ENCODE data around the gene RBMY1B.
"Not testable (repeated sequence)": the region's sequence is repeated elsewhere in the genome, so short reads cannot be mapped to it uniquely, and the experiment has no call there.

Gene RBMY1B

GRCh38 chrY:21511038-21511437 is at the start of gene RBMY1B:
Gene RBMY1B (plus strand): TSS chrY:21511338. CDS start chrY:21513351, 2,013 bp downstream.
- DNase-seq: not testable (repeated sequence)

- not testable (repeated sequence) for DNase-seq
Measured at GRCh38 chrY:21462915-21463314, 48.2 kb upstream of the RBMY1B start.

GRCh38 chrY:21482967-21483366 is 28.2 kb upstream of the RBMY1B start:
- DNase-seq: no peak

GRCh38 chrY:21534579-21534978 is 23.4 kb downstream of the RBMY1B start, which contains the start of gene RBMY1A1:
Gene RBMY1A1 (plus strand): TSS chrY:21534879. CDS start chrY:21536892, 2,013 bp downstream.
- DNase-seq: not testable (repeated sequence)

GRCh38 chrY:21559316-21559984 is 48.3 kb downstream of the RBMY1B start:
- not testable (repeated sequence) for DNase-seq

Measured in NCI-H1105 (cell line).